DMS114 treated with DMSO at 0.1 percent for 48 hours (cell line): ENCODE results near the gene MED13.
"Not testable (repeated sequence)": the region's sequence is repeated elsewhere in the genome, so short reads cannot be mapped to it uniquely, and the experiment has no call there.

Experiments used
- DNase-seq: peaks from one replicate; lab custom pipeline; 2025; ENCODE audit not compliant: unreplicated experiment; lab: John Stamatoyannopoulos, UW

The MED13 gene

GRCh38 chr17:62057696-62058095 lies 7.4 kb downstream of the MED13 start:
- no peak for DNase-seq

- DNase-seq, result no peak
These were observed 12.2 kb downstream of the MED13 start for GRCh38 chr17:62052765-62053338.

DNA sequence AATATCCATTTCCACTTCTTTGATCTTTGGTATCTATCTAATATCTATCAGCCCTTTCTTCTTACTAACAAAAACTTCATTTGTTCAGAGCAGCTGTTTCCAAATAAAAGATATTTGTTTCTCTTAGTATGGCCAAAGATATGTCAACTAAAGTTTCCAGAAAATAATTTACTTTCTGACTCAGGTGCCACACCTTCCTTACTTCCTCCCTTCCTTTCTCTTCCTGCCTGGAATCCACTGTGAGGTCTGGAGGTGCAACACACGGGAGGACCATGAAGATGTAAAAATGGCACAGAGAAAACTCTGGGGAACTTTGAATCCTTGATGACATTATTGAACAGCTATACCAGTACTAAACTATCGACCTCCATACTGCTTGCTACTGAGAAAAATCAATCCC lies 14.0 kb downstream of the MED13 start:
- DNase-seq, result no peak

GRCh38 chr17:62049299-62049698 lies 15.8 kb downstream of the MED13 start:
- DNase-seq, result no peak

DNA sequence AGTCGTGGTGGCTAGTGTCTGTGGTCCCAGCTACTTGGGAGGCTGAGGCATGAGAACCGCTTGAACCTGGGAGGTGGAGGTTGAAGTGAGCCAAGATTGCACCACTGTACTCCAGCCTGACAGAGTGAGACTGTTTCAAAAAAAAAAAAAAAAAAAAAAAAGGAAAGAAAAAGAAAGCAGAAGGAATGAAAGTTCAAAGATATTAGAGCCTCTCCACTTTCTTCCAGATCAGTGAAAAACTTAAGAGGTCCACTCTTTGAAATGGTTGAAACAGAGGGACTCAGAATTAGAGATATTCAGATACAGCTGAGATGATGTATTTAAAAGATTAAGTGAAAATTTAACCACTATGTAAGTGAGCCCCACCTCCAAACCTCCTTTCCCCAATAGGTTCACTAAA lies 16.8 kb downstream of the MED13 start:
- no peak for DNase-seq

DNA sequence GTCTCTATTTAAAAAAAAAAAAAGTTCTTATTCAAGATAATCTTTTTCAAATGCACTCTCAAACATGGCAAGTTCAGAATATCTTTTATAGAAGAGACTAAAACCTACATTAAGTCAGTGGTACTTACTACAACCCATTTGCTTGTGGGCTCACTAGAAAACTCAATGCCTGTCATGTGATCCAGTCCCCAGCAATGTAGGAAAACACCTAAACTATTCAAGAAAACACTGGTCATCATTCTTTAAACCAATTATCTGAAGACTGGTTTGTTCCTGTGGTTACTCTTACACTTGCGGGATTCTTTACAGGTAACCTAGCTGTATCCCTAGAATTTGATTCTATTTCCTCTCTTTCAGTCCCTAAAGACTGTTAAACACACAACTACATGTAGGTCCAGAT lies 19.6 kb downstream of the MED13 start:
- DNase-seq, result no peak

DNA sequence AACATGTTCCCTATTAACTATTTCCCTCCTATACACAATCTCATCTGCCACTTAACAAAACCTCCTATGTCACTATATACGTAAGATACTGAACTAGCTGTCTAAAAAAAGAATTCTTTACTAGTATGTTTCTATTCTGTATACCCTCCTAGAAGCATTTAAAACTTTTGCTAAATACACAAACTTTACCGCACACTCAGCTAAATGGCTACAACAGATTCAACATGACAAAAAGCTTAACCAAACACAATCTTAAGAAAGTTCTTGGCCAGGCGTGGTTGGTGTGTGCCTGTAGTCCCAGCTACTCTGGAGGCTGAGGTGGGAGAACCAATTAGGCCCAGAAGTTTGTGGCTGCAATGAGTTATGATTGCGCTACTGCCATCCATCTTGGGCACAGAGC lies 20.0 kb downstream of the MED13 start:
- no peak for DNase-seq

DNA sequence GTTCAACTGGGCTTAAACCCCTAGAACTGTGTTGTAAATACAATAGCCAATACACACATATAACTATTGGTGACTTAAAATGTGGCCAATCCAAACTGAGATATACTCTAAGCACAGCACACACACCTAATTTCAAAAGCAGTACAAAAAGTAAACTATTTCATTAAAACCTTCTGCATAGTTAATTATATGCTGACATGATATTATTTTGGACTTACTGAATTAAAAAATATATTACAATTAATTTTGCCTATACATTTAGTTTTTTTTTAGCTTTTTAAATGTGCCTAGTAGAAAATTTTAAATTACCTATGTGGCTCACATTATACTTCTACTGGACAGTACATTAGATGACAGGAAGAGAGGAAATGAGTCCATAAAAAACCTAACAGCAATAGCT lies 21.5 kb downstream of the MED13 start:
- no peak for DNase-seq

- DNase-seq, result no peak
These were observed 21.9 kb downstream of the MED13 start for GRCh38 chr17:62043140-62043539.

DNA sequence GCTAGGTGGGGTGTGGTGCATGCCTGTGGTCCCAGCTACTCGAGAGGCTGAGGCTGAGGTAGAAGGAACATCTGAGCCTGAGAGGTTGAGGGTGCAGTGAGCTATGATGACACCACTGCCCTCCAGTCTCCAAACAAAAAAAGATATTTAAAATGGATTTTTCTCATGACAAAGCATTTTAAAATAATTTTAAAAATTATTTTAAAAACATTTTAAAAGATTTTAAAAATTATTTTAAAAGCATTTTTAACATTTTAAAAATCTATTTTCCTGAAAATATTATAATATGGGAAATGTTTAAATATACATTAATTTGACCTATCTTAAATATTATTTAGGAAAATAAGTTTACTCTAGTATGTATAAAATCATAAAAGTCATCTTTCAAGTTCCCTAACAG lies 26.8 kb downstream of the MED13 start:
- no peak for DNase-seq

GRCh38 chr17:62033317-62033716 lies 31.8 kb downstream of the MED13 start:
- DNase-seq, result no peak

DNA sequence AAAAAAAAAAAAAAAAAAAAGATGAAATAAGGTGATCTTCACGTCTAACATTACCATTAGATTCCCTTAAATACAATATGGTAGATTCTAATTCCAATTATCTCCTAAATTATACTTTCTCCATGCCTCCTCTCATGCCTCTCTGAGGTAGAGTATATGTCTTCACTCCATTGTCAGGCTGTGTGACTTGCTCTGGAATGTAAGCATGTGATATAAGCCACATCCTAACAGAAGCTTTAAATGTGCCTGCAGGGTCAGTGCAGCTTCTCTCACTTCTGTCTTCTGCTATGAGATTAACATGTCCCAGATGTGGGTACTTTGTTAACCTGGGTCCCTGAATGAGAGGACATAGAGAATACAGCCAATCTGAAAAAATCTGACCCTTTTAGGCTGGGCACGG lies 32.6 kb downstream of the MED13 start:
- DNase-seq, result no peak

- no peak for DNase-seq
These were observed 34.8 kb downstream of the MED13 start for GRCh38 chr17:62030264-62030663.

GRCh38 chr17:62024866-62025265 lies 40.2 kb downstream of the MED13 start:
- DNase-seq, result no peak

DNA sequence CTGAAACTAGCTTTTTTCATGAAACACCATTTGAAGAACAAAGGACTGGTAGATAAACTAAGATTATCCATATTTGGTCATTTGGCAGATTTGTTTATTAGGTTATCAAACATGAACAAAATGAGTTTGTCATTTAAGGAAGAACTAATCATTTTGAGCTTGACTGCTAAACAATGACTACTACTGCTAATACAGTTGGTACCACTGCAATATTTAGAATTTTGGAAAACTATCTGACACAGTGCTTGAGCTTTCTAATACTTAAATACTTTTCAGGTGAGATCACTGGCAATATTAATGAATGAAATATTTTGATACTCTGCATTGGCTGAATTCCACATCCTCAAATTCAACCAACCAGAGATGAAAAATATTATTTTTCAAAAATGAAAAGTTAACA lies 47.2 kb downstream of the MED13 start:
- no peak for DNase-seq

DNA sequence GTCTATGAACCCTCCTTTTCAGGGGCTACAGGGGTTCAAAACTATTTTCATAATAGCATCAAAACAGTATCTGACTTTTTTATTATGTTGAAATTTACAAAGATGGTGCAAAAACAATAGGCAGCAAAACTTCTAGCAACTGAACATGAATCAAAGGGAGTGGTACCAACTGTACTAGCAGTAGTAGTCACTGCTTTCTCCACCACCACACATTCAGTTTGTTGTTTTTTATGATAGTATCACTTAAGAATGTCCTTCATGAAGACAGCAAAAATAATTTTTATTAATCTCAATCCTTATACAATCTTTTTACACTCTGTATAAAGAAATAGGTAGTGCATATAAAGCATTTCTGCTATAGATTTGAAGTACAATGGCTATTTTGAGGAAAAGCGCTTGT lies 47.6 kb downstream of the MED13 start:
- no peak for DNase-seq

DNA sequence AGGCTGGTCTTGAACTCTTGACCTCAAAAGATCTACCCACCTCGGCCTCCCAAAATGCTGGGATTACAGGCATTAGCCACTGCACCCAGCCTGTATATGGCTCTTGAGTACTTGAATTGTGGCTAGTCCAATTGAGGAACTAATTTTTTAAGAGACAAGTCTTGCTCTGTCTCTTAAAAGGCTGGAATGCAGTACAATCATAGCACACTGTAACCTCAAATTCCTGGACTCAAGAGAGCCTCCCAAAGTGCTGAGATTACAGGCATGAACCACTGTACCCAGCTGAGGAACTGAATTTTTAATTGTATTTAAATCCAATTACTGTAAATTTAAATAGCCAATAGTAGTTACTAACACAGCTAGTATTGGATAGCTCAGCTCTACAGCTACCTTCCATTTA lies 50.6 kb downstream of the MED13 start:
- DNase-seq, result no peak

DNA sequence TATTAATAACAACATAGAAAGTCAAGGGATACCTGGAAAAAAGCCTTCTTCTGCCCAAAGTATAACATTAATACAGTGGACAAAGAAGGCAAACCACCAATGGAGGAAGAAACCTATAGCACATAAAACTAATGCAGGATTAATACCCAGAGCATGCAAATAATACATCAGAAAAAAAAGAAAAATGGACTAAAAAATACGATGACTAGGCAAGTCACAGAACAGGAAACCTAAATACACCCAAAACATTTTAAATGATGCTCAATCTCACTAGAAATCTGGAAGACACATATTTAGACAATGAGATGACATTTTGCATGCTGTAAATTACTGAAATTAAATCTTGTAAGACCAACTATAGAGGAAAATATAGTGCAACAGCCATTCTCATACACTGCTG lies 55.9 kb downstream of the MED13 start:
- no peak for DNase-seq

DNA sequence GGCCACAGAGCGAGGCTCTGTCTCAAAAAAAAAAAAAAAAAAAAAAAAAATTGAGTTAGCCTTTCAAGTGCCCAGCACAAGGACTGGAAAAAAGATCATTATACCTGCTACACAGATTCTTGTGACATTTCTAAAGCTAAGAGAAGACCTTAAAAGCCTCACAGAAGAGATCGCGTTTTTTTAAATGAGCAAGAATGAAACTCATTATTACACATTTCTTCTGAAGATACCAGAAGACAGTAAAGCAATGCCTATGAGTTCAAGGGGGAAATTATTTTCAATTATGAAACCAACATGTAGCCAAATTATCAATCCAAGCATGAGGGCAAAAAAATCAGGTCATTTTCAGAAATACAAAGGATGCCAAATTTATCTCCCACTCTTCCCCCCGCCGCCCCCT lies 56.8 kb downstream of the MED13 start:
- no peak for DNase-seq

- DNase-seq, result no peak
These were observed 60.7 kb downstream of the MED13 start for GRCh38 chr17:62004388-62004787.

- DNase-seq, result not testable (repeated sequence)
These were observed 61.9 kb downstream of the MED13 start for GRCh38 chr17:62003141-62003540.

DNA sequence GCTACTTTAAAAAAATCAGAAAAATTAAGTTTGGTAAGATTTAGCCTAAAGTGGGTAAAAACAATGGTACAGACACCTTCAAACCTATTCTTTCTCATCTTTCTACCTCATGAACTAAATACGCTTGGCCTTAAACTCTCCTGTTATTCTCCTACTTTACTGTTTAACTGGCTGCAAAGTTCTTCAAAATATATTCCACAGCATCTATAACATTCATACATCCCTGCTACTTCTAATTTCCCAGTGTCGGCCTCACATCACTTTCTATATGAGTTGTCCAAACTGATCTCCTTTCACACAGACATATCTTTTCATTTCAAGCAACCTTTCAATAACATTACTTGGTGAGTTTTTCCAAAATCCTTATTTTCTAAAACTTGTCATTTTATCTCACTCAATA lies 64.0 kb downstream of the MED13 start:
- no peak for DNase-seq

- no peak for DNase-seq
These were observed 64.9 kb downstream of the MED13 start for GRCh38 chr17:62000186-62000585.

DNA sequence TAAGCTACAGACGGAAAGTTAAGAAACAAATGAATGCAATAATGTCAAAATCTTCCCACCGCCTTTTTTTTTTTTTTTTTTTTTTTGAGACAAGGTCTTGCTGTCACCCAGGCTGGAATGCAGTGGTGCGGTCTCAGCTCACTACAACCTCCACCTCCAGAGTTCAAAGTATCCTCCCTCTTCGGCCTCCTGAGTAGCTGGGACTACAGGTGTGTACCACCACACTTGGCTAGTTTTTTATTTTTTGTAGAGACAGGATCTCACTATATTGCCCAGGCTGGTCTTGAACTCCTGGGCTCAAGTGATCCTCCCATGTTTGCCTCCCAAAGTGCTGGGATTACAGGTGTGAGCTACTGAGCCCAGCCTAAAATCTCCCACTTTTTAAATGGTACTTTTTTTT lies 66.5 kb downstream of the MED13 start:
- DNase-seq, result not testable (repeated sequence)
